ENCODE measurements around the gene ABCA3. TPM values are rescaled to one million over a fixed set of nuclear protein-coding genes. Genes with fewer than 3 reads are reported as not detected.

ABCA3 gene
- polyA plus RNA-seq, 1 donor, result 14.5 TPM

- DNase-seq (ENCODE audit: low read depth), result no peak
These were observed 16.8 kb upstream of the ABCA3 start for GRCh38 chr16:2357331-2357730.

DNA sequence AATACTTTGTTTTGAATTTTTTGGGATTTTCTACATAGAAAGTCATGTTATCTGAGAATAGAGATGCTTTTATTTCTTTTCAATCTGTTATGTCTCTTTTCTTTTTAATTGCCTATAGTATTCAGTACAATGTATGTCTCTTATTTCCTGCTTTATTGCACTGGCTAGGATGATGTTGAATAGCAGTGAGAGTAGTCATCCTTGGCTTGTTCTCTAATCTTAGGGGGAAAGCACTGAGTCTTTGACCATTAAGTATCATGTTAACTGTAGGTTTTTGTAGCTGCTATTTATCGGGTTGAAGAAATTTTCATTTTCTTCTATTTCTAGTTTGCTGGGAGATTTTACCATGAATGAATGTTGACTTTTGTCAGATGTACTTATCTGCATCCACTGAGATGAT is 10.0 kb upstream of the ABCA3 start:
- DNase-seq (ENCODE audit: low read depth), result no peak

- DNase-seq (ENCODE audit: low read depth), result no peak
These were observed 2.7 kb upstream of the ABCA3 start for GRCh38 chr16:2343211-2343610.

DNA sequence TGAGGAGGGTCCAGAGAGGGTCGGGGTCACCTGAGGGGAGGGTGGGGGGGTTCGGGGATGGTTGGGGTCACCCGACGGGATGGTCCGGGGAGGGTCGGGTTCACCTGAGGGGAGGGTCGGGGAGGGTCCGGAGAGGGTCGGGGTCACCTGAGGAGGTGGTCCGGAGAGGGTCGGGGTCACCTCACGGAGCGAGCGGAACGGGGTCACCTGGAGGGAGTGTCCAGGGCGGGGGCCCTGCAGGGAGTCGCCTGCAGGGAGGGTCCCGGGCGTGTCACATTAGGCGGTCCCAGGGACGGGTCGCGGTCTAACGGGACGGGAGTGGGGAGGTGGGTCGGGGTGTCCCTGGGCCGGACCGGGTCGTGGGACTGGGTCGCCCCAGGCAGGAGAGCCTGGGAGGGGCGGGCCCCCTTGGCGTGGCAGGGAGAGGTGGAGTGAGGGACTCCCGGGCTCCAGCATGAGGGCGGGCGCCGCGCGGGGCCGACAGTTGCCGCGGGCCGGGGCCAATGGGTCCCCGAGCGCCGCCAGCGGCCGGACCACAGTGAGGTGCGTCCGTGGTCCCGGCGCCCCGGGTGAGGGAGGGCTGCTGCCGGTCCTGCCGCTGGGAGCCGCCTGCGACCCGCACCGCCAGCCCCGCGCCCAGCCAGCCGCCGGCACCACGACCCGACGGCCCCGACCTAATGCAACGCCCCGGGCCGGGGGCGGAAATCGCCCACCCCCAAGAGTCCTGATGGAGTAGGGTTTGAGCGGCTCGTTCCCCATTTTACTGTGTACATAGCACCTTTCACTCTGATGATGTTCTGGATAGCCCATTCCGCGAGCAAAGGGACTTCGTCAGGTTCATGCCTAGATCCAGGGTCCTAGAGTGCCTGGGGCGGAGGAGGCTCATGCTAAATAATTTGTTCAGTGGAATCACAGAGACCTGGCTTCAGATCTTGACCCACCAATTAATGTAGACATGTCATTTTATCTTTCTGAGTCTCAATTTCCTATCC is 1.2 kb upstream of the ABCA3 start:
- no peak for DNase-seq (ENCODE audit: low read depth)

- DNase-seq (ENCODE audit: low read depth), result no peak
These were observed 725 bp downstream of the ABCA3 start for GRCh38 chr16:2339521-2340484.

DNA sequence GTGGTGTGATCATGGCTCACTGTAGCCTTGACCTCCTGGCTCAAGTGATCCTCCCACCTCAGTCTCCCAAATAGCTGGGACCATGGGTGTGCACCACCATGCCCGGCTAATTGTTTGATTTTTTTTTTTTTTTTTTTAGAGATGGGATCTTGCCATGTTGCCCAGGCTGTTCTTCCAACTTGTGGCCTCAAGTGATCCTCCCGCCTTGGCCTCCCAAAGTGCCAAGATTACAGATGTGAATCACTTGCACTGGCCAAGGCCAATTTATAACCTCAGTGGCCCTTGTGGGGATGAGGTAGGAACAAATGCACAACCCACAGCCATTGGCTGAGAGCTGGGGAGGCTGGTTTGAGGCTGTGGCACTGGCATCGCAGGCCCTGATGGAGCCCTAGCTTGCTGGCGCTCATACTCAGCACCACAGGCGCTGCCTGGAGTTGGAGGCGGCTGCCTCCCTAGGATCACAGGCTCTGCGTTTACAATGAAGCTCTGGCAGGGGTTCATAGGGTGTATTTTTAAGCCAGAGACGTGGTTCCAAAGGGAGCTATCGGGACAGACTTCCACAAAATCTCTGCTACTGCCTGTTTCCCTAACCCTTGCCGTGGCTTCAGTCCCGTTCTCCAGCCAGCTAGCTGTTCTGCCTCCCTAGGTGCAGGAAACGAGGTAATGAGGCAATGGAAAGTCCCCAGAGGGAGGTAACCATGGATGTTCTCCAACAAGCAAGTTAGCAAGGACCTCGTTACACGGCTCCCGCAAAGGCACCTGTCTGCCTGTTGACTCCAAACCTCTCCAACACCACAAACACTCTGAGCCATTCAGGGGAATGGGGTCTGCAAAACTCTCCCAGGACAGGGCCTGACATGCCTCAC is 2.9 kb downstream of the ABCA3 start:
- no peak for DNase-seq (ENCODE audit: low read depth)

- no peak for DNase-seq (ENCODE audit: low read depth)
These were observed 5.1 kb downstream of the ABCA3 start for GRCh38 chr16:2335286-2335895.

- no peak for DNase-seq (ENCODE audit: low read depth)
These were observed 6.7 kb downstream of the ABCA3 start for GRCh38 chr16:2333772-2334379.

DNA sequence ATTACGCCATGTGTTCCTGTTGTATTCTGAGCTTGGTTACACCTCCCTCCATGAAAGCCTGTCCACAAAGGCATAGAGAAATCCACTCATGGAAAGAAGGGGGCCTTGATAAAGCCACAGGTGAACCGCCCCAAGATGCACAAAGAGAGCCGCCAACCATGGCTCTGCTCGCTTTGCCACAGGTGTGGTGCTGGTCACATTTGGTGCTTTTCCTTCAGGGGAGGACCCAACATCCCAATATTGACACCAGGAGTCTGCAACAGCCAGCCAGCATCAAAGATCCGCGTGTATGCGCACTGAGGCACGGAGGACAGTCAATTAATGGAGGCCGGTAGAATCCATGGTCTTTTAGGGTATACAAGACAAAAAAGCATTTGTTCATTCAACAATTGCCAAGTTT is 7.3 kb downstream of the ABCA3 start:
- no peak for DNase-seq (ENCODE audit: low read depth)

DNA sequence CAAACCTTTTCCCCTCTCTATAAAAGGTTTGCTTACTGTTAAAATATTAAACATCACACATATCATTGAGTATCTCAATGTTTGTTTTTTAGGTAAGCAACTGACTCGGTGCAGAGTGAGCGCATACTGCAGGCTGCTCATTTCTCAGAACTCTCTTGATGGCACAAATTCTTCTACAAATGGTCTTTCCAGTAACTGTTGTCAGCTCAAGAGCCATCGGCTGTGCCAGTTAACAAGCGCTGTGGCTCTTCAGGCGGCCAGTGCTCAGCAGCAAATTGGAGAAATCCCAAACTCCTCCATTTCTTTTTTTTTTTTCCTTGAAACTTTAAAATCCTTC is 8.6 kb downstream of the ABCA3 start:
- DNase-seq (ENCODE audit: low read depth), result no peak

DNA sequence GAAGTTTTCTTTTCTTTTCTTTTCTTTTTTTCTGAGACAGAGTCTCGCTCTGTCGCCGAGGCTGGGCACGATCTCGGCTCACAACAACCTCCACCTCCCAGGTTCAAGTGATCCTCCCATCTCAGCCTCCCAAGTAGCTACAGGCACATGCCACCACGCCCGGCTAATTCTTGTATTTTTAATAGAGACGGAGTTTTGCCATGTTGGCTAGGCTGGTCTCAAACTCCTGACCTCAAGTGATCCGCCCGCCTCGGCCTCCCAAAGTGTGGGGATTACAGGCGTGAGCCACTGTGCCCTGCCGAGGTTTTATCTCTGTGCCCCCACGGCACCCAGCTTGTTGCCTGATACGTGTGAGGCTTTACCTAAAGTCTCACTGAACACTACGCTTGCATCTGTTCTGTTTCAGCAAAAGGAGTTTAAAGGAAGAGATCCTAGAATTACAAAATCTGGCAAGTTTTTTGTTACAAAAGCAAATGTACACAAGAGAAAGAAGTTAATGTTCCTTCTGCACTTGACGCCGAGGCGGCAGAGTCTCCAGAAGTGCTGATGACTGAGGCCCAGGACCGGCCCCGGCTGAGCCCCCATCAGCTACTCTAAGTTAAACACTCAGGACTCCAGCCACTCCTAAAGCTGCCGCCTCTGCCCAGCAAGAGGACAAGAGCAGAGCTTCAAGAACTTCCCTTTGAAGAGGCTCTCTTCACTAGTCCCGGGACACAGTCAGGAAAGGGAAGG is 9.2 kb downstream of the ABCA3 start:
- no peak for DNase-seq (ENCODE audit: low read depth)

GRCh38 chr16:2329532-2329931 is 11.0 kb downstream of the ABCA3 start:
- no peak for DNase-seq (ENCODE audit: low read depth)

- DNase-seq (ENCODE audit: low read depth), result no peak
These were observed 12.1 kb downstream of the ABCA3 start for GRCh38 chr16:2328428-2328827.

DNA sequence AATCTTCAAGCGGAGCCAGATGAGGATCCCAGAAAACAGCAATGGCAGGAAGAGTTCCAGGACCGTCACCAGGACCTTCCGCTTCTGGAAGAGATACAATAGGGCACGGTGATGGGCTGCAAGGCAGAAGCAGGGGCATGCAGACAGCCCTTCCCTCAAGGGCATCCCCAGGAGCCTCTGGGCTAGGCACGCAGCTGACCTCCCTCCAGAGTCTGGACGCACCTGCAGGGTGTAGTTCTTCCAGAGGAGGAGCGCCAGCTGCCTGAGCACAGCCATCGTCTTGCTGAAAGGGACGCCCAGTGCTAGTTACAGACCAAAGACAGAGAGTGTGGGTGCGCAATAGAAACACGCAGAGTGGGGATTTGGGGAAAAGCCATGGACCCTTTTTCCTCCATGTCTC is 14.3 kb downstream of the ABCA3 start:
- DNase-seq (ENCODE audit: low read depth), result no peak

GRCh38 chr16:2325791-2326190 is 14.7 kb downstream of the ABCA3 start:
- DNase-seq (ENCODE audit: low read depth), result no peak

DNA sequence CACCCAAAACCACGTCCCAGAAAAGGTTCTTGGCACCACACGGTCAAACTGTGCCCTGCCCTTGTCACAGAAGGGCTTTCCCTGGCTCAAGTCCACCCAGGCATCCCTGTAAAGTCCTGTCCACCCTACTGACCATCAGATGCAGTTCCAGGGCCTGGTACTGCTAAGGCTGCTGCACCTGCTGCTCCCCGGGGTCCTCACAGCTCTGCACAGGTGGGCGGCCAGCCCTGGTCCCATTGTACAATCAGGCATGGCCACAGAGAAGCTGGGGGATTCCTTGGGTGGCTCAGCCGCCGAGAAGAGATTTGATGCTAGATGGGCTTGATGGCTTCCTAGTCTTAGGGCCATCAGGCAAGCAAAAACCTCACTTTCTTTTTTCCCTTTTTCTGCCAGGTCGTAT is 15.3 kb downstream of the ABCA3 start:
- DNase-seq (ENCODE audit: low read depth), result no peak

DNA sequence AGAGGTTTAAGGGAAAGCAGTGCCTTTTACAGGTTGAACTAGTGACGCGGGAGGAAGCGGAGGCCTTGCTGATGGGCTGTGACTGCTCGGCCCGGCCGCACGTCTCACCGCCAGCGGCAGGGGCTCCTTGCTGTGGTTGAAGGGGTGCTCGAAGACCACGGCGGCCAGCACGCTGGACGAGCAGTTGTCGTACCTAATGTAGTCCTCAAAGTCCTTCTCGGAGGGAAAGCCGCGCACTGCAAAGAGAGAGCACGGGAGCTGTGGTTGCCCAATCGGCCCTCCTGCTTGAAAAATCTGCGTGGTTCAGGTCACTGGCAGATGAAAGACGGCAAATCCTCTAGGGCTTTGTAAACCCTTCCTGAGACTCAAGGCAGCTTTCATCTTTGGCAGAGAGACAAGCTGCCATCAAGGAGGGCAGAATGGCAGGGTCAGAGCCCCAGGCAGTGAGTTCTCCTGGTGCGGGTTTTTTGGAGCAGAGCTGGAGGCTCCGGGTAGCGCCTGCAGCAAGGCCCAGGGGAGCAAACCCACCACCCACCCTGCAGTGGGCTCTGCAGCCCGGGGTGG is 16.1 kb downstream of the ABCA3 start:
- DNase-seq (ENCODE audit: low read depth), result no peak

- DNase-seq (ENCODE audit: low read depth), result no peak
These were observed 16.8 kb downstream of the ABCA3 start for GRCh38 chr16:2323701-2324100.

- no peak for DNase-seq (ENCODE audit: low read depth)
These were observed 20.9 kb downstream of the ABCA3 start for GRCh38 chr16:2319606-2320005.
